ENCODE results near the gene HNF1B.

The HNF1B gene

GRCh38 chr17:37674511-37674910, 70.3 kb downstream of the HNF1B start:
- in situ Hi-C loops (cut with HindIII; ENCODE audit: low sequenced_read_pairs): no loop called here

- in situ Hi-C loops (cut with HindIII; ENCODE audit: low sequenced_read_pairs): no loop called here
Observed at GRCh38 chr17:37673386-37673785, 71.5 kb downstream of the HNF1B start.

- in situ Hi-C loops (cut with HindIII; ENCODE audit: low sequenced_read_pairs): no loop called here
Observed at GRCh38 chr17:37672548-37673078, 72.2 kb downstream of the HNF1B start.

- in situ Hi-C loops (cut with HindIII; ENCODE audit: low sequenced_read_pairs): no loop called here
Observed at GRCh38 chr17:37671824-37672547, 72.9 kb downstream of the HNF1B start.

- in situ Hi-C loops (cut with HindIII; ENCODE audit: low sequenced_read_pairs): no loop called here
Observed at GRCh38 chr17:37671028-37671823, 73.6 kb downstream of the HNF1B start.

DNA sequence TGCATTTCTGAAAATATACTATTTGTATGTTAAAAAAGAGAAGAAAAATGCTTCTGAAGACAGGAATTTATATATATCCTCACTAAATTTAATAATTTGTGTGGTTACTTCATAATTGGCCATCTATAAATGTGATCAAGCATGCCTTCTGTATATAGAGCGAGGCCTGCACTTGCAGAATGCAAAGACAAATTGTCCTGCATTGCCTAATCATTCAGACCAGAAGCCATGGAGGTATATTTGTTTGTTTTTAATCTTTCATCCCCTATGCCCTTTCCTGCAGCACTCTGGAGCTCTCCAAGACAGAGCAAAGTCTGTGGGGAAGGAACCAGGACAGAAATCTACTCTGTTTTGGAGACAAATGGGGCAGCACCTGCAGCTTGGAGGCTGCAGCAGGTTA, 77.8 kb downstream of the HNF1B start:
- in situ Hi-C loops (cut with HindIII; ENCODE audit: low sequenced_read_pairs): no loop called here

DNA sequence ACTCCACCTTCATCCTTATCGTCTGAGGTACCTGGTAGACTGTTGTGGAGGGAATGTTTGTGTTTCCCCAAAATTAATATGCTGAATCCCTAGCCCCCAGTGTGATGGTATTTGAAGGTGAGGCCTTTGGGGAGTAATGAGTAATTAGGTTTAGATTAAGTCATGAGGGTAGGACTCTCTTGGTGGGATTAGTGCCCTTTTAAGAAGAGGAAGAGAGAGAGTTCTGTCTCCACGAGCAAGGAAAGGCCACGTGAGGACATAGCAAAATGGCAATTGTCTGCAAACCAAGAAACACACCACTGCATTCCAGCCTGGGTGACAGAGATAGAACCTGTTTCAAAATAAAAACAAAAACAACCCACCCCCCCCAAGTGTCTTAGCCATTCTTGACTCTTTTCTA, 80.6 kb downstream of the HNF1B start:
- in situ Hi-C loops (cut with HindIII; ENCODE audit: low sequenced_read_pairs): no loop called here

GRCh38 chr17:37662353-37662752, 82.5 kb downstream of the HNF1B start:
- in situ Hi-C loops (cut with HindIII; ENCODE audit: low sequenced_read_pairs): no loop called here

GRCh38 chr17:37661400-37662014, 83.4 kb downstream of the HNF1B start:
- in situ Hi-C loops (cut with HindIII; ENCODE audit: low sequenced_read_pairs): no loop called here

GRCh38 chr17:37659925-37660324, 84.9 kb downstream of the HNF1B start:
- in situ Hi-C loops (cut with HindIII; ENCODE audit: low sequenced_read_pairs): no loop called here

DNA sequence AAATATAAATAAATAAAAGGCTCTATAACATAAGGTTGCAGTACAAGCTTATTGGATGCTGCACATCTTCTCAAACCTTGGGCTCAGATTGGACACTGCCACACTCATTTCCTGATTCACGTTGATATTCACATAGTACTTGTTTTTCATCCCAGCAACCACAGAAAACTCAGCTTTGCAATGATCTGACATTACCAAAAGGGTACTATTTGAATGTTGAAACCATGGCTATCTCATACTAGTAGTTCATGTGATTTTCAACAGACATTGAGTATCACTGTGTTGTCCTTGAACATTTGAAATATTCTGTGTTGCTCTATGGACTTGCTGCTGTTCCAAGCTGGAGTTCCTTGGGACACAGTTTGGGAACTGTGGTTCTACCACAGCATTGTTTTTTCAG, 87.7 kb downstream of the HNF1B start:
- in situ Hi-C loops (cut with HindIII; ENCODE audit: low sequenced_read_pairs): no loop called here

DNA sequence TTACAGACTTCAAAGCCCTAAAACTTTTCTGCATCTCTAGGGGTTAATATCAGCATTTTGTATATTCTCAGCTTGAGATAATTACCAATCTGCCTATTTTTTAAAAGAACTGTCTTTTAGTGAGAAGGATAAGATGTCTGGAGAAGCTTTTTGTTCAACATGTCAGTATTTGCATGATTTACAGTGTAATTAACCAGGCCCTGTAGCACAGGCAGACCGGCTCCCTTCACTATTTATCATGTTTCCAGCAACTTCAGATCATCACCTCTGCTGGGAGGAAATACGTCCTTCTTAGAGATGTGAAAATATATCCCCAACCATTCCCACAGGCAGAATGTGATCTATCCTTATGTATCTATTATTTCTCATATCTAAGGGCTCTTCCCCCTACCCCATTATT, 93.0 kb downstream of the HNF1B start:
- in situ Hi-C loops (cut with HindIII; ENCODE audit: low sequenced_read_pairs): no loop called here

DNA sequence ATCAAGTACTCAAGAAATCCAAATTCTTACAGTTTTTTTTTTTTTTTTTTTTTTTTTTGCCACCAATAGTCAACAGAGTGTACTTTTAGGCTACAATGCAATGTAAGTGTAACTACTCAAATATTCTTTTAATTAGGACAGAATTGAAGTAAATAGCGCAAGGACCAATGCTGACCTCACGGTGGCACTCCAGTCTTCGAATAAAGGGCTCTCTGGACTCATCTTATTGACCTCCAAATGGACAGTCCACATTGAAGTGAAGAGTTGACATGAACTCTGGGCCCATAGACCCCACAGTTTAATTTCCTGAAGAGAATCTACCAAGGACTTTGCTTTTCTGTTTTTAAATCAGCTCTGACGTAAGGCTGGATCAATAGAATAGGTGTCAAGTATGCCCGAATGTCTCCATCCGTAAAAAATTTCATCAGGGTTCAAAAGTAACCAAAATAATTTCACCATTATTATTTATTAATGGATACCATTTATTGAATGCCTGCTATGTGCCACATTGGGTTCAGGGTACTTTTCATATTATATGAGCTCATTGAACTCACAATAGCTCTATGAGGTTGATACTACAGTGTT, 94.3 kb downstream of the HNF1B start:
- in situ Hi-C loops (cut with HindIII; ENCODE audit: low sequenced_read_pairs): no loop called here

DNA sequence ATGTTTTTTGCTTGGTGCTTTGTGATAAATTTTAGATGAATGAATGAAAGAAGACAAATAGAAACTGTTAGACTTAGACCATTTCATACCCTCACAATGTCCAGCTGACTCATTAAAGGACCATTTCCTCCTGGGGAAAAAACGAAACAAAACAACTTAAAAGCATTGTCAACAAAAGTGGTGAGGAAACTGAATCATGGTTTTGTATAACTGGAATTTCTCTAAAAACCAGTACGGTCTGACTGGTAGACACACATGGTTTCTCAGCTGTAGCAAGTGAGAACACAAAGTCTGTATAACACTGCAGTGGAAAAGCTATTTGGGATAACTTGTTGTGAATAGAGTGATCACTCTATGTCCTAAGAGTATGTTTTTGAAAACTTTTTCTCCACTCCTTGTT, 96.3 kb downstream of the HNF1B start:
- in situ Hi-C loops (cut with HindIII; ENCODE audit: low sequenced_read_pairs): no loop called here

DNA sequence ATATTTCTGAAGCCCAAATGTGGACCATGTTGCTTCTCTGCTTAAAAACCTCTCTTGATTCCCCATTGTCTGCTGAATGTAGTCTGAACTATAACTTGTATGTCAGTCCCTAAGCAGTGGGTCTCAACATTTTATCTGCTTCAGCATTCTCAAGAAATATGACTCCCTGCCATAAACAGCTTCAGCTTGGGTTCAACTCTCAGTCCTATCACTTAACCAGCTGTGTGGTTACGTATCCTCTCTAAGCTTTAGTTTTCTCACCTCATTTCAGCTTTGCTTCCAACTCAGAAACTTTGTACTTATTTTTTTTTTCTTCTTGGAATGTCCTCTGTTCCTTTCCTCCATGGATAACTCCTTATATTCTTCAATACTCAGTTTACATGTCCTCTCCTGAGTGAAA, 97.0 kb downstream of the HNF1B start:
- in situ Hi-C loops (cut with HindIII; ENCODE audit: low sequenced_read_pairs): no loop called here

- in situ Hi-C loops (cut with HindIII; ENCODE audit: low sequenced_read_pairs): no loop called here
Observed at GRCh38 chr17:37643869-37644268, 101.0 kb downstream of the HNF1B start.

DNA sequence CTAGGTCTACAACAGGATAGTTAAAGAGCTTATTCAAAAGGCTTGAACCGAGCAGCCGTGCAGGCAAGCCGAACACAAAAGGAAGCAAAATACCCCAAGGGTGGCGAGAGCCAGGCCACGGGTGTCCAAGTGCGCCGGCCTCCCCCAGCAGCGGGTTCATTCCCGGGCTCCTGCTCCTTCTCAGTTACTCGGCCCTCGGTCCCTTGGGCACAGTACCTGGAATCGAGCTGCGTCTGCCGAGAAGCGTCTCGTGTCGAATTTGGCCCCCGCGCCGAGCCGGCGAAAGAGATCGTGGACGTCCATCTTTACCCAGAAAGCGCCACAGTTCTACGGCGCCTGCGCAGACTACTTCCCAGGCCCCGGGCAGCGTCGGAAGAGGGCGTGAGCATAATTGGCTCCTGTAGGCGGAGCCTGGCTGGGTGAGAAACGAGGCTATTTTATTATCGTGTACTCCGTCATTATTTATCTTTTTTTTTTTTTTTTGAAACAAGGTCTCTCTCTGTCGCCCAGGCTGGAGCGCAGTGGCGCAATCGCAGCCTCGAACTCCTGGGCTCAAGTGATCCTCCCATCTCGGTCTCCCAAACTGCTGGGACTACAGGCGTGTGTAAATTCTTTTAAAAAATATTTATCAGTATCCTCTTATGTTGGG, 101.6 kb downstream of the HNF1B start, which contains the start of gene DDX52:
TSS of gene DDX52 (minus strand) at position 329 of the 649 bp plus-strand sequence. CDS start at position 303, 26 bp downstream.
- in situ Hi-C loops (cut with HindIII; ENCODE audit: low sequenced_read_pairs): no loop called here

- in situ Hi-C loops (cut with HindIII; ENCODE audit: low sequenced_read_pairs): no loop called here
Observed at GRCh38 chr17:37642681-37643080, 102.2 kb downstream of the HNF1B start.

DNA sequence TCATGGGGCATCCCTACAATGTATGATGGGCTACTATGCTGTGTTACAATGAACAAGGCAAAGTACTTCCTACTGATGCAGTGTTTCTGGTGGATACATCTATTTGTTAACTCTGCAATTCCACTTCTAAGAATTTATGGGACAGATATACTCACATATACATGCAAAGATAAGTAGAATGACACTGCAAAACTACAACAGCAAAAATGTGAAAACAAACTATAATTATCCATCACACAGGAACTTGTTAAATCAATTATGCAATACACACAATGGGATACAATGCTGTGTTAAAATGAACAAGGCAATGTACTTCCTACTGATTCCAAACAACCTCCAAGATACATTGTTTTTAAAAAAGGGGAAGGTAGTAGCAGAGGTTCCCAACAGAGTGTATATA, 104.8 kb downstream of the HNF1B start:
- in situ Hi-C loops (cut with HindIII; ENCODE audit: low sequenced_read_pairs): no loop called here

- in situ Hi-C loops (cut with HindIII; ENCODE audit: low sequenced_read_pairs): no loop called here
Observed at GRCh38 chr17:37637956-37638355, 106.9 kb downstream of the HNF1B start.

Data from DLD1 (cell line).